D341Med (cell line): ENCODE results near the gene BBX.
A peak's percentile ranks its signal among the peaks of the same experiment; 100 is the strongest.

Source experiments
- DNase-seq: peaks from one replicate; pipeline ENCODE4 v3.0.0; 2012; ENCODE audit warnings: low spot score

BBX gene

GRCh38 chr3:107599772-107600145 lies 77.0 kb downstream of the BBX start:
- DNase-seq = no peak

- no peak for DNase-seq
Measured at GRCh38 chr3:107600780-107601179, 78.0 kb downstream of the BBX start.

- DNase-seq = no peak
Measured at GRCh38 chr3:107604057-107604822, 81.5 kb downstream of the BBX start.

- DNase-seq = no peak
Measured at GRCh38 chr3:107611775-107612469, 89.2 kb downstream of the BBX start.

- no peak for DNase-seq
Measured at GRCh38 chr3:107612664-107613084, 89.9 kb downstream of the BBX start.

GRCh38 chr3:107619549-107619948 lies 96.8 kb downstream of the BBX start:
- DNase-seq = no peak

GRCh38 chr3:107620534-107620933 lies 97.8 kb downstream of the BBX start:
- DNase-seq = no peak

- DNase-seq = no peak
Measured at GRCh38 chr3:107621465-107621864, 98.7 kb downstream of the BBX start.

GRCh38 chr3:107627962-107628542 lies 105.3 kb downstream of the BBX start:
- no peak for DNase-seq

- no peak for DNase-seq
Measured at GRCh38 chr3:107629566-107629965, 106.8 kb downstream of the BBX start.

GRCh38 chr3:107630779-107631178 lies 108.0 kb downstream of the BBX start:
- DNase-seq = no peak

- no peak for DNase-seq
Measured at GRCh38 chr3:107632576-107632975, 109.8 kb downstream of the BBX start.

GRCh38 chr3:107633327-107634098 lies 110.8 kb downstream of the BBX start:
- DNase-seq = no peak

- DNase-seq = no peak
Measured at GRCh38 chr3:107634099-107634489, 111.3 kb downstream of the BBX start.

GRCh38 chr3:107637416-107638183 lies 114.8 kb downstream of the BBX start:
- DNase-seq = no peak

GRCh38 chr3:107641572-107642307 lies 119.0 kb downstream of the BBX start:
- DNase-seq = no peak

GRCh38 chr3:107643038-107643883 lies 120.5 kb downstream of the BBX start:
- peak; percentile 33 for DNase-seq

GRCh38 chr3:107644631-107645030 lies 121.9 kb downstream of the BBX start:
- DNase-seq = no peak

GRCh38 chr3:107650788-107651187 lies 128.0 kb downstream of the BBX start:
- no peak for DNase-seq

- DNase-seq = no peak
Measured at GRCh38 chr3:107651782-107652181, 129.0 kb downstream of the BBX start.
